ENCODE measurements around the gene DCUN1D2. TPM values are rescaled to one million over a fixed set of nuclear protein-coding genes. Genes with fewer than 3 reads are reported as not detected.

The DCUN1D2 gene
- polyA plus RNA-seq, 12 donors: 8.0 to 21.9 (median 15.7) TPM; not detected in 1

DNA sequence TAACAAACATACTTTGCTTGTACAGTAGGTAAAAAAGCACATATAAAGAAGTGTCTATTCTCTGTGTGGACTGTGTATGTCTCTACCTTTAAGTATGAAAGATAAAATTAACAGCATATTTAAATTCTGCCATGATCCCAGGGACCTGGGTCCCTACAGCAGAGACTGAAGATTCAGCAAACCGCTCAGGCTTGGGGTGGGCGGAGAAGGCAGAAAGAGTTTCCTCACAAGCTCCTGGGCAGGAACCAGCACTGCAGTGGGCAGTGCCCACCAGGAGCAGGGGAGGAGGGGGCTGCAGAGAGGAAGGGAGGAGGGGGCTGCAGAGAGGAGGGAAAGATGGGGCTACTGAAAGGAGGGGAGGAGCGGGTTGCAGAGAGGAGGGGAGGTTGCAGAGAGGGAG lies 81.9 kb downstream of the DCUN1D2 start:
- no peak for DNase-seq

DNA sequence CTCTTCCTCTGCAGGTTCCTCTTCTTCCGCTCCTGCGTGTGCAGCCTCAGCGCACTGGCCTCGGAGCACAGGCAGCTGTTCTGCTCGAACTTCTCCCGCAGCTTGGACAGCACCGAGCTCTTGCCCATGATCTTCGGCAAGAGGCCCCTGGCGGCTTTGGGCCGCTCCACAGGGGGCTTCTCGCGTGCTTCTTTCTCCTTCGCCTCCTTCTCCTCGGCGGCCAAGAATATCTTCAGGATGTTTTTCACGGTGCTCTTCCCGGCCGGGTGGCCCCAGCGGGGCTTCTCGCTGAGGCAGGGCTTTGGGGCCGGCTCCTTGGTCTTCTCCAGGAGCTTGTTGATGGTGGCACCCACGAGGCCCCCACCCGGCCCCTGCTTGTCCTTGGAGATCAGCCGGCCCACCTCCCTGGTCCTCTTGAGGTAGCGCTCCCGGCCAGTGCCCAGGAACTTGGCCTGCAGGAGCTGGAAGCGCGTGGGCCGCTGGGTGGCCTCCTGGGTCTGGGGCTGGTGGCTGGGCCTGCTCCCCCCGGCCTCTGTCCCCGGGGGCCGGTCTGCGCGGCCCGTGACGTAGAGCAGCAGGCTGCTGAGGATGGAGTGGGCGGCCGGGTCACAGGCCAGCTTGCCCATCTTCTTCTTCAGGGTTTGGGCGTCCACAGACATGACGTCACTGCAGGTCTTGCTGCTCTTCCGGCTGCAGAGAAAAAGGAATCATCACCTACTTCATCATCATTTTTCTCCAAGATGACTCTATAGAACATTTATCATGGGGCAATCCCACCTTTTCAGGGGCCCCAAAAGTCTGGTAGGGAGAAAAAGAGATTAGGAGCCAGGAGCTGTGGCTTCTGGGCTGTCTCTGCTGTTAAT lies 82.7 kb downstream of the DCUN1D2 start:
- DNase-seq: no peak

DNA sequence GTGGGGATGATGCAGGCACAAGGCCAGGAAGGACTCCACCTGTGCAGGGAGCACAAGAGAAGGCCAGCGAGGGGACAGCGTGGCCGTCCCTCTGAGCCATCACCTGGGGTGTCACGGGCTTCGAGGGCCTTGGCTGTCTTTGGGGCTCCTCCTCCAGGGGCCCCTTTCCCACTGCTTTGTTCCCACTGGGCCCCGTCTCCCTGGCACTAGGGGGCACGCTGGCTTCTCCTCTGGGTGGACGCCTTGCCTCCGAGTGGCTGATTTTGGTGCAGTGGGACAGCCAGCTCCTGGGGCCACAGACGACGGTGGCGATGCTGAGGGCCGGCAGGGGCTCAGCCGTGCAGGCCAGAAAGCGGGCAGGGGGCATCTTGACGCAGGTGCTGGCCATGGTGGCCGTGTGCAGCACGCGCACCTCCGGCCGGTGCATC lies 83.4 kb downstream of the DCUN1D2 start:
- DNase-seq: no peak

DNA sequence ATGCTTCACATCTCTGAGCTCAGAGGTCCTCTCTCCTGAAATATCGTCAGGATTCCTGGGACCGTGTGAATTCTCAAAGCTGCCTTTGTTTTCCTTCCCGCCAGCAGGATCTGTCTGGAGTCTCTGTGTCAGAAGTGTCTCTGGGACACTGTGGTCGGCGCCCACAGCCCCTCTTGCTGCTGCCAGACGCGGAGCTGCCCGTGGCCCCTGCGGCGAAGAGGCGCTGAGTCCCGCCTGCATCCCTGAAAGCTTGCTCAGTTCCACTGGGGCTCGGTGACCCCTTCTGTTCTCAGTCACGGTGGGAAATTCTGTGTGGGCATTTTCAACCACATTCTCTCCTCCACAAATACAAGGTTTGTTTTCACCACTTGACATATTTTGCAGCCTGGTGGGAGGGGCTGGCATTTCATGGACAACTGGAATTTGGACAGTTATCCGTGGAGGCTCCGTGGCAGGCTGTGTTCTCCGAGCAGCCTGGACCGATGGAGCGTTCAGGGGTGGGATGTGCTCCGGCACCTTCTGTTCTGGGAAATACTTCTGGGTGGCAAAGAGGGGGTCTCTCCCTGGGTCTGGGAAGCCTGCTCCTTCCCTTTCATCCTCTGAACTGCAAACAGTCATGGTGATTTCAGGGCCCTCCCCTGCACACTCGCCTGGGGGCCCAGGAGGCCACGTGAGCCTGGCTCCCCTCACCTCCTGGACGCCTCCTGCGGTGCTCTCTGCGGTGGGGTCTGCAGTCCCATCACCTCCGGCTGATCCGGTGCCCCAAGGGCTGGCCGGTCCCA lies 84.0 kb downstream of the DCUN1D2 start:
- no peak for DNase-seq

Other genes starting within 250 kb of the DCUN1D2 start
- 100 to 1,000 TPM in 2 of 12 donors, 10 to 100 TPM in 9, not detected in 1; 75.4 to 113 (median 88.4) TPM for gene LAMP1, start 193.5 kb downstream of the DCUN1D2 start, polyA plus RNA-seq (ENCODE audit: insufficient read length in 12 of 12)
- gene GRTP1, start 126.6 kb downstream of the DCUN1D2 start, polyA plus RNA-seq (ENCODE audit: insufficient read length in 12 of 12): 10 to 100 TPM in 2 of 12 donors, 1 to 10 TPM in 9, not detected in 1; 1.3 to 12.1 (median 3.5) TPM
- gene ADPRHL1, start 37.2 kb downstream of the DCUN1D2 start, polyA plus RNA-seq (ENCODE audit: insufficient read length in 12 of 12): 100 to 1,000 TPM in 10 of 12 donors, 10 to 100 TPM in 1, not detected in 1; 81.3 to 348 (median 219) TPM
- 10 to 100 TPM in 11 of 12 donors, not detected in 1; 46.7 to 69.4 (median 59.0) TPM for gene TFDP1, start 94.0 kb upstream of the DCUN1D2 start, polyA plus RNA-seq (ENCODE audit: insufficient read length in 12 of 12)
- under 1 TPM in 3 of 12 donors, not detected in 9; 0.10 to 0.13 (median 0.12) TPM for gene ATP4B, start 167.5 kb upstream of the DCUN1D2 start, polyA plus RNA-seq (ENCODE audit: insufficient read length in 12 of 12)
- gene GRK1, start 176.5 kb upstream of the DCUN1D2 start, polyA plus RNA-seq (ENCODE audit: insufficient read length in 12 of 12): under 1 TPM in 9 of 12 donors, not detected in 3; 0.05 to 0.45 (median 0.22) TPM